PFSK-1 (cell line): ENCODE results near the gene WDR17.

ENCODE experiments used
- FOXP2 ChIP-seq: optimal IDR thresholded peaks from 2 replicates; pipeline ENCODE3; 2011; ENCODE audit warnings: borderline replicate concordance, control low read depth, inconsistent platforms; ENCODE audit not compliant: insufficient read depth; ENCODE audit errors: extremely low read length, extremely low read depth
- POLR2AphosphoS5 ChIP-seq: IDR thresholded peaks from 2 replicates; pipeline ENCODE4 v1.6.1; 2012; ENCODE audit warnings: low read depth, mild to moderate bottlenecking, control low read depth, low read length, moderate library complexity
- REST ChIP-seq, 2 experiments: IDR thresholded peaks; 2 replicates each; pipeline versions ENCODE4 v1.6.1 to v1.8.0; 2011 to 2012; ENCODE audit warnings: low read depth in 2 of 2, low read length in 2 of 2, control low read depth in 1 of 2, inconsistent platforms in 1 of 2, mild to moderate bottlenecking in 1 of 2, moderate library complexity in 1 of 2; ENCODE audit not compliant: insufficient read depth in 1 of 2
- SIN3A ChIP-seq: IDR thresholded peaks from 2 replicates; pipeline ENCODE4 v1.6.1; 2012; ENCODE audit warnings: mild to moderate bottlenecking, low read length, moderate library complexity, borderline replicate concordance; ENCODE audit not compliant: insufficient read depth
- TAF1 ChIP-seq: IDR thresholded peaks from 2 replicates; pipeline ENCODE4 v1.6.1; 2012; ENCODE audit warnings: low read length, control low read depth, borderline replicate concordance; ENCODE audit not compliant: insufficient read depth

Gene WDR17

DNA sequence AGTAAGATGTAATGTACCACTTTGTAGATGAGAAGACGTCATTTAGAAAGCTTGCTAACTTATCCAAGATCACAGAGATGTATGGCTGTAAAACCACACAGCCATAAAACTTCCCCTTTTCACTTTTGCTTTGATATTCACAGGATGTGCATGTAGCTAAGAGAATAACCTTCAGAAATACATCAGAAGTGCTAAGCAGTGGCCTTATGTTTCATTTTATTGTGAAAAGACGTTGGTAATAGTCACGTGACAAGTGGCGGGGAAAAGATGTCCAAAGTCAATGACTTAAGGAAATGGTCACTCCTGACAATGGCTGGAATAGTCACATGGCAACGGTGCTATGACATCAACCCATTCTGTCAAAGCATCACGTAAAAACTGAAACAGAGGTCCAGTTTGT is 12.9 kb upstream of the WDR17 start:
- TF ChIP-seq POLR2AphosphoS5 (no peak), TAF1 (no peak), FOXP2 (no peak), SIN3A (no peak), REST (IDR thresholded peaks at IDR 0.05; ENCODE audit: insufficient read depth in 1 of 2, low read depth in 2 of 2, low read length in 2 of 2) (no peak)

GRCh38 chr4:176053785-176054184 is 11.9 kb upstream of the WDR17 start:
- no peak for TF ChIP-seq SIN3A
- TF ChIP-seq POLR2AphosphoS5, result no peak
- TF ChIP-seq TAF1, result no peak
- no peak for TF ChIP-seq FOXP2
- no peak for TF ChIP-seq REST (IDR thresholded peaks at IDR 0.05; ENCODE audit: insufficient read depth in 1 of 2, low read depth in 2 of 2, low read length in 2 of 2)

- TF ChIP-seq REST (IDR thresholded peaks at IDR 0.05; ENCODE audit: insufficient read depth in 1 of 2, low read depth in 2 of 2, low read length in 2 of 2) (no peak), POLR2AphosphoS5 (no peak), TAF1 (no peak), FOXP2 (no peak), SIN3A (no peak)
These were observed 10.7 kb upstream of the WDR17 start for GRCh38 chr4:176054942-176055341.

DNA sequence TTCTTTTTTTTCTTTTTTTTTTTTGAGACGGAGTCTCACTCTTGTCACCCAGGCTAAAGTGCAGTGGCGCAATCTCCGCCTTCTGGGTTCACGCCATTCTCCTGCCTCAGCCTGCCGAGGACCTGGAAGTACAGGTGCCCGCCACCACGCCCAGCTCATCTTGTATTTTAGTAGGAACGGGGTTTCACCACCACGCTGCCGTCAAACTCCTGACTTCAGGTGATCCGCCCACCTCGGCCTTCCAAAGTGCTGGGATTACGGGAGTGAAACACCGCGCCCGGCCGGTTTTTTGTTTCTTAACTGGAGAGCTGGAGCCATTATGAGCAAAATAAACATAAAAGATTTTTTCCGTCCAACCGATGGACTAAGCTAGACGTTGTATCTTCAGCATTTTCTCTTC is 1.9 kb upstream of the WDR17 start:
- no peak for TF ChIP-seq TAF1
- TF ChIP-seq FOXP2, result no peak
- no peak for TF ChIP-seq POLR2AphosphoS5
- TF ChIP-seq SIN3A, result no peak
- TF ChIP-seq REST (IDR thresholded peaks at IDR 0.05; ENCODE audit: insufficient read depth in 1 of 2, low read depth in 2 of 2, low read length in 2 of 2), result no peak

DNA sequence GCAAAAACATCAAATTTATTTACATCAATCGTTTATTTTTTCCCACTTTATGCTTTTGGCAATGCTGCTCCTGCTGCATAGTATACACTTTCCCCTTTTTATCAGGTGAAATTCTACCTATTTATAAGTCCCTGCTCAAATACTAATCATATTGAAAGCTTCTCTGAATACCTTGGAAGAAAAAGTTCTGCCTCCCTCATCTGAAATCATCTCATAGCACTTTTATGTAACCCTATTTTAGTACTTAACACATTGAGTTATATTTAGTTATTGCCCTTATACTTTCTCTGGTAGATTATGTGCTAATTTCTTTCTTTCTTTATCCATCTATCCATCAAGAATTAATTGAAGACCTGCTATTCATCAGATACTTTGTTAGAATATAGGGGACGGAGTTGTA is 1.1 kb upstream of the WDR17 start:
- TF ChIP-seq TAF1, result no peak
- no peak for TF ChIP-seq SIN3A
- TF ChIP-seq FOXP2, result no peak
- TF ChIP-seq REST (IDR thresholded peaks at IDR 0.05; ENCODE audit: insufficient read depth in 1 of 2, low read depth in 2 of 2, low read length in 2 of 2), result no peak
- no peak for TF ChIP-seq POLR2AphosphoS5
